ENCODE results near the gene PRDM13.
"Not testable (repeated sequence)": the region's sequence is repeated elsewhere in the genome, so short reads cannot be mapped to it uniquely, and the experiment has no call there.

PRDM13 gene

DNA sequence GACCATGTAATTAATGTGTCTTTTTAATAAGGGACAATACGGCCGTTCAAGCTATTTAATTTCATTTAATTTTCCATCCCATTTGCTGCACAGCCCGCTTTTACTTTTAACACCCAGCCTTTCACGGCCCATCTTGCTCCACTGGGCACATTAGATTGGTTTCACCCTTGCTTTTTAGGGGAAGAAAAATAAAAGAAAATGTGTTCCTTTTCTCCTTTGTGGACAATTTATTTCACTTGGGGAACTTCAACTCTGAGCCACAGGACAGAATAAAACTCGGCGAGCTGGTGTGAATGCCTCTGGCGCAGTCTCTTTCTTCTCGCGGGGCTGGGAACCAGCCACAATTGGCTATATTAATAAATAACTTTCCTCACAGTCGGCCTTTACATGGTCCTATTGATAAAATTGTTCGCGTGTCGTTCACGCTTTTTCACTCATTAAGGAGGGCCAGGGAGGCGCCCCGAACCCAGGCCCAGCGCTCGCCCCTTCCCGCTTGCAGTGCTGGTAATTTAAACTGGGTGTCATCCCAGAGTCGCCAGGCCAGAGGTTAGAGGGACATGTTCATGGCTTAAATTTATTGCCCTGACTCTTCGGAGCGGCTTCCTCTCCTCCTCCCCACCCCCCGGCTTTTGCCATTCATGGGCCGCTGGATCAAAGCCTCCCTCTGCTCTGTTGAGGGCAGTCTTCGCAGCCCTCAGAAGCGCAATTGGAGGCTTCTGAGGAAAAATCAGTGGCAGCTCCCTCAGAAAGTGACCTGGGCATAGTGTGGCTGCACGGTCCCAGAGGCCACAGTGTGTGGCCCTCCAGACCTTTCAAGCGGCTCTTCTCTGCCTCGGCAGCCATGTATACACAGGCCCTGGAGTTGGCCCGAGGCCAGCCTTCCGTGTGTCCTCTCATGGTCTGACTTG, 2.2 kb upstream of the PRDM13 start:
- no peak for DNase-seq

DNA sequence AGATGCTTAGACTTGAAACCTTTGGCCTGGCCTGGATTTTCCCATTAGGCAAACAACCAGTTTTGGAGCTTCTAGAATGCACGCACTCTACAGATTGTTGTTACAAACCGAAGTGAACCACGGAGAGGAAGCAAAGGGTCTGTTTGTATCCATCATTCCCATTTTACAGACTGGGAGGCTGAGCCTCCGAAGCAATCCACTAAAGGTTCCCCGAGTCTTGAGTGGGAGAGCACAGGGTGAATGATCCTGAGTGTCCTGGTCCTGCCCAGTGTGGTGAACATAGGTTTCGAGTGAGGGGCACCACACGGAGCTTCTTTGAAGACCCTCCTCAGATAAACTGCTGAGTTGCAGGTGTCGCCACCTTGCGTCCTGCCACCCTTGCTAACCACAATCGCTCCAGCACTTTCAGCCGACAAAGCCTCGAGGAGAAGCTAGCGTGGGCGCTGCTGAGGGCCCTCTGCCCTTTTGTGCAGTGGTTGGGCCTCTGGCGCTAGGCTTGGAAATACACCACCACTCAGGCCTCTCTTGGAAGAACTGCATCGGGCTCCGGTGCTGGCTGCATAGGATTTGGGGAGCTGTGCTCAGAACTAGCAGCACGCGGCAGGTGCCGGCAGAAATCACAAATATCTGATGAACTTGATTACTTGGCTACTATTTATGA, 1.4 kb upstream of the PRDM13 start:
- no peak for DNase-seq

DNA sequence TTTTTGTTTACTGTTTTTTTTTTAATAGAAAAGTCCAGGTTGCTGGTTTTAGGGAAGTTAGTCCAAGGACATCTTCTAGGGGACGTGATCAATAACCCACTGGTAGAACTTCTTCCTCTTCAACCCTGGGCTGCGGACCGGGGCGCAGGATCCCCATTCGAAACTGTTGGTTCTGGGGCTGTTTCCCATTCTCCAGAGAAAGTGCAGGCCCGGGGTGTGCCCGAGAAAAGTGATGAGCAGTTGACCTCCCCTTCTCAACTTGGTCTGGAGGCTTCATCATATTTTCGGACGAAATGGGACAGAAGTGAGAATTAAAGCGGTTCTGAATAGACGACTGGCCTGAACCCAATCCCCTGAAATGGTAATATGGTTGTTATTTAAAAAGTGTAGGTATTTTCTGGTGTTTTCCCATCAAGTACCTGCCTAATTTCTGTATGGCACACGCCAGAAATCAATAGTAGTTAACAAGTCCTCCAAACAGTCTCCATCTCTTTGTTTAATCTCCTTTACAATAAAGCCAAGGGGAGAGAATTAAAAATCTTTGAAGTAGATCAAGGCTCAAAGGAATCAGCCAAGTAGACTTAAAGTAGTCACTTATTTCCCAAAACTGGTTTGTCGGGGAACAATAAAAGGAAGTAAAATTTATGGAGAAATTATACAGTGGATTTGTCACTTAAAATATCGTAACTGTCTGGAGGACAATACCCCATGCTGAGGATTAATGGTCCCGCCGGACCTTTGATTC, 550 bp upstream of the PRDM13 start:
- DNase-seq: no peak

DNA sequence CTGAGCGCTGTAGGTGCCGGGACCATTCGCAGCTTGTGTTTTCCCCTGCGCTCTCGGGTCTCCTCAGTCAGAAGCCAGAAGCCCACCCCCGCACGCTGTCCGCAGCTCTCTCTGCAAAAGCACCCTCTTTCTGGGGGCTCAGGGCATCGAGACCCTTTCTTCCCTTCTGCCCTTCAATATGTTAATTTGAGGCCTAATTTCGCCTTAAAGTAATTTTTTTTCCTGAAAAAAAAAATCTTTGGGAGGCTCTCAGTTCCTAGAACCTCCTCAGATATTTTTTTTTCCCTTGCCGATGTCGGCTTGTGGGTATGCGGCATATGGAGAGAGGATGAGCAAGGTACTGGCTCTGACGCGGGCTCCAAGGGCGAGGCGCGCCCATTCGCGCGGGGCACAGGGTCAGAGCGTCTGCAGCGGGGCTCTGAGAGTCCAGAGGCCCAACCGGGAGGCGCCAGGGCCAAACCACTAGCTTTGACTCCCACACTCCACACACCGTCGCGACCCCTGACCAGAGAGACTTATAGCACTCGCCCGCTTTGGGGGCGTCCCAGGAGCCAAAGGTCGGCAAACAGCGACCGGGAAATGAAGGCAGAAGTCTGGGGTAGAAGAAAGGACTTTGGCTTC, 893 bp downstream of the PRDM13 start:
- no peak for DNase-seq

DNA sequence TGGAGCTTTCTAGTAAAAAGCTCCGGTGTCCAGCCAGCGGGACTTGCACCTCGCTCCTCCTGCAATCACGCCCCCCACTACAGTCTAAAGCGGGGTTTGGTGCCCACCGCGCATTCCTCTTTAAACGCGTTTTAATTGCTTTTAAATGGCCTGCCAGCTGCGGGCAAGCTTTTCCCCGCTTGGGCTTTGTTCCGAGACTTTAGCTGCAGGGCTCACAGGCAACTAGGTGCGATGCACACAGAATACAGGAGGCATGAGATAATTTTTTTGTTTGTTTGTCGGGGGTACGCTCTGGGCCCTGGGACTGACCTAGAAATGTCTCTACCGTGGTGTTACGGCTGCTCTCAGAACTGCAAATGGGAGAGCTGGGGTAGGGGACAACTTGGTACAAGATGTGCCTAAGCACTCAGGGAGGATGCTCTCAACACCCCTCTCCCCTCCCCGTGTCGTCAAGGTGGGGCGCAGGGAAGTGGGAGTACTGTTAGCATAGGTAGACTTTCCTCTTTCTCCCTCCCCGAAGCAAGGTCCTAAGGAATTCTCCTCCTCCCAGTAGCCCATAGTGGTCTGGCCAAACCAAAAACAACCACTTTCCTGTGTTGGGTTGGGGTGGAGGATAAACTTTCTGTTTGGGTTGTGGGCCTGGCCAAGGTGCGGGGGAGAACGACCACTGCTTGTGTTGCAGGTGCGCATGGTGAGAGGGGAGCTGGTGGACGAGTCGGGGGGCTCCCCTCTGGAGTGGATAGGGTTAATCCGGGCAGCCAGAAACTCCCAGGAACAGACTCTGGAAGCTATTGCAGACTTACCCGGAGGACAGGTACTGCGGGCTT, 1.6 kb downstream of the PRDM13 start:
- no peak for DNase-seq

DNA sequence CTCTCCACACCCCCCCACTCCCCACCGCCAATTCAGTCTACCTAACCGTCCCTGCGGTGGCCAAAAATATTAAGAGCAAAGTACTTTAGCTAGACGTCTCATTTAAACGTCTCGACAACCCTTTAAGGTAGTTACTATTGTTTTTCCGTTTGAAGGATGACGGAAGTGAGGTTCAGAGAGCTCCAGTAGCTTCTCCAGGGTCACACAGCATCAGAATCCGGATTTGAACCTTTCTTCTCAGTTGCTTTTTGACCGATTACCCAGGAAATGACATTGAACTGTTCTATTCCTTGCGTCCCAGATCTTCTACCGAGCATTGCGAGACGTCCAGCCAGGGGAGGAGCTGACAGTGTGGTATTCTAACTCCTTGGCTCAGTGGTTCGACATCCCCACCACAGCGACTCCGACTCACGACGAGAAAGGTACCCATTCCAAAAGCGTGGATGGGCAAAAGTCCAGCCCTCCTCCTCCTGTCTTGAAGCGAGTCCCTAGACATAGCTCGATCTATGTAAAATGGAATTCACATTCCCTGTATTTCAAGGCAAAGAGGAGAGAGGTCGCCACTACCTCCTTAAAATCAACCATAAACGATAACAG, 2.4 kb downstream of the PRDM13 start:
- no peak for DNase-seq

DNA sequence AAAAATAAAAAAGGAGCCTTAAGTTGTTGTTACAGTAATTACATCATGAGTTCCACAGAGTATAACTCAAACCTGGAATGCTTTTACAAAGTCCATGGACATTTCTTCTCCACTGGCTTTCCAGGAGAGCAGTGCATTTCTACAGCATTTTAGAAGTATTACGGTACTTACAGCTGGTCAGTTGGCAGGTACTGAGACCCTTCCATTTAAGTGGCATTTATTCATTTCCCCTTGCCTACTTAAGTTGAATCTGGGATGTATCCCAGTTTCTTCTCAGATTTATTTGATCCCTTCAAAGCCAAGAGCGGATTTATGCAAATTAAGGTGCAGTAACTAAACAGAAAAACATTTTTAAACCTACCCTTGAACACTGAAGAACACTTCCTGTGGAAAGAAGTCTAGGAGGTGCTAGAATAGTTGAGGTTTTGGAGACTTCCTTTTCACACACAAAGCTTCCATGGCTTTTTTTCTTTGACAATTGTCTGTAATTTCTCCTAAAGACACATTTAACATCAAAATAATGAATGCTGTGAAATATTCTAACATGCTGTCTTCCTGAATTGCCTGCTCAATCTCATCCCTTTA, 3.4 kb downstream of the PRDM13 start:
- DNase-seq: no peak

DNA sequence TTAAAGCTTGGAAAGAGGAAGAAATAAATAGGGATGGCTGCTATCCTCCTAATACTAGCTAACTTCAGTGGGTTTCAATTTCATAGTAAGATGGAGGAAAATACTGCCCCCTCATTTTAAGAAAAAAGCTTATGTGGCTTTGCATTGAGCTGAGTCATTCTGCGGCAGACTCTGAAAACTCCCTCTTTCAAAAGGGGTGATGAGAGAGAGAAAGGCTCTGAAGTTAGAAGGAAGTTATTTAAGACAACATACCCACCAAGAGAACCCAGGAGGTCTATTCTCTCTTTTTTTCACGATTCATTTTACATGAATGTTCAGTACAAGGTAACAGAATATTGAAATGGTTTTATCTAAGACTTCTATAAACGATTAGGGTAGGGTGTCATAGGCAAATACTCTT, 4.5 kb downstream of the PRDM13 start:
- DNase-seq: no peak

DNA sequence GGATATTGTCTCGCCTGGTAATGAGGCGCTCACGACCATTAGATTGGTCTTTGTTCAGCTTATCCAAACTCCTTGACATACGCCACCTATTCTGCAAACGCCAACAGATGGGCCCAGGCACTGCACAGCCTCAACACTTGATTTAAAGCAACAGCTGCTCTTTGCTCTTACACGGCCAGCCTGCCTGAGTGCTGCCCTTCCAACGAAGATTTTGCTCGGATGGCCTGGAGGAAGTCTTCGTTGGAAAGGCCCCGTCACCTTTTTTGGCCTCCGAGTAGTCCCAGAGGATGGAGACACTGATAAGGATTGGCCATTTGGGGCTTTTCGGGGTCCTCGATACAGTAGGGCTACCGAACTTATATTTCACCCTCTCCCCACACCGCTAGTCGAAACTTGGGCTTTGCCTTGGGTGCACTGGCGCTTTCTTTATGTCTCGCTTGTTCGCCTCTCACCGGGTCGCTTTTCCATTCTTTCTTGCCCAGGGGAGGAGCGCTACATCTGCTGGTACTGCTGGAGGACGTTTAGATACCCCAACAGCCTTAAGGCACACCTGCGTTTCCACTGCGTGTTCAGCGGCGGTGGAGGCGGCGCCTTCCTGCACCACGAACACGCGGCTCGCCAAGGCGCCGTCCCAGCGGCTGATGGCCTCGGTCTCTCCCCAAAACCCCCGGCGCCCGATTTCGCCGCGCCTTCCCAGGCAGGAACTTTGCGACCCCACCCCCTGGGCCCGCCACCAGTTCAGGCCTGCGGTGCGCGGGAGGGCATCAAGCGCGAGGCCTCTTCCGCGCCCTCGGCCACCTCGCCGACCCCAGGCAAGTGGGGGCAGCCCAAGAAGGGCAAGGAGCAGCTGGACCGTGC, 6.1 kb downstream of the PRDM13 start:
- DNase-seq: no peak

DNA sequence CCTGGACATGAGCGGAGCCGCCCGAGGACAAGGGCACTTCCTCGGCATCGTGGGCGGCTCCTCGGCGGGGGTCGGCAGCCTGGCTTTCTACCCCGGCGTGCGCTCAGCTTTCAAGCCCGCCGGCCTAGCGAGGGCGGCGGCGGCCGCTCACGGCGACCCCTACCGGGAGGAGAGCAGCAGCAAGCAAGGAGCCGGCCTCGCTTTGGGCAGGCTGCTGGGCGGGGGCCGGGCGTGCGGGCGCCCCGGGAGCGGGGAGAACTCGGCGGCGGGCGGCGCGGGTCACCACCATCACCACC, 6.7 kb downstream of the PRDM13 start:
- peak; percentile 34 for DNase-seq

DNA sequence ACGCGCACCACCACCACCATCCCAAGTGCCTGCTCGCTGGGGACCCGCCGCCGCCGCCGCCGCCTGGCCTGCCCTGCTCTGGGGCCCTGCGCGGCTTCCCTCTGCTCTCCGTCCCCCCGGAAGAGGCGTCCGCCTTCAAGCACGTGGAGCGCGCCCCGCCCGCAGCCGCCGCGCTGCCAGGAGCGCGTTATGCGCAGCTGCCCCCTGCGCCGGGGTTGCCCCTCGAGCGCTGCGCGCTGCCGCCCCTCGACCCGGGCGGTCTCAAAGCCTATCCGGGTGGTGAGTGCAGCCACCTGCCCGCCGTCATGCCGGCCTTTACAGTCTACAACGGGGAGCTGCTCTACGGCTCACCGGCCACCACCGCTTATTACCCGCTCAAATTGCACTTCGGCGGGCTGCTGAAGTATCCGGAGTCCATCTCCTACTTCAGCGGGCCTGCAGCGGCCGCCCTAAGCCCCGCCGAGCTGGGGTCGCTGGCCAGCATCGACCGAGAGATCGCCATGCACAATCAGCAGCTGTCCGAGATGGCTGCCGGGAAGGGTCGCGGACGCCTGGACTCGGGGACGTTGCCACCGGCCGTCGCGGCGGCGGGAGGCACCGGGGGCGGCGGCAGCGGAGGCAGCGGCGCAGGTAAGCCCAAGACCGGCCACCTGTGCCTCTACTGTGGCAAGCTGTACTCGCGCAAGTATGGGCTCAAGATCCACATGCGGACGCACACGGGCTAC, 7.2 kb downstream of the PRDM13 start:
- no peak for DNase-seq

DNA sequence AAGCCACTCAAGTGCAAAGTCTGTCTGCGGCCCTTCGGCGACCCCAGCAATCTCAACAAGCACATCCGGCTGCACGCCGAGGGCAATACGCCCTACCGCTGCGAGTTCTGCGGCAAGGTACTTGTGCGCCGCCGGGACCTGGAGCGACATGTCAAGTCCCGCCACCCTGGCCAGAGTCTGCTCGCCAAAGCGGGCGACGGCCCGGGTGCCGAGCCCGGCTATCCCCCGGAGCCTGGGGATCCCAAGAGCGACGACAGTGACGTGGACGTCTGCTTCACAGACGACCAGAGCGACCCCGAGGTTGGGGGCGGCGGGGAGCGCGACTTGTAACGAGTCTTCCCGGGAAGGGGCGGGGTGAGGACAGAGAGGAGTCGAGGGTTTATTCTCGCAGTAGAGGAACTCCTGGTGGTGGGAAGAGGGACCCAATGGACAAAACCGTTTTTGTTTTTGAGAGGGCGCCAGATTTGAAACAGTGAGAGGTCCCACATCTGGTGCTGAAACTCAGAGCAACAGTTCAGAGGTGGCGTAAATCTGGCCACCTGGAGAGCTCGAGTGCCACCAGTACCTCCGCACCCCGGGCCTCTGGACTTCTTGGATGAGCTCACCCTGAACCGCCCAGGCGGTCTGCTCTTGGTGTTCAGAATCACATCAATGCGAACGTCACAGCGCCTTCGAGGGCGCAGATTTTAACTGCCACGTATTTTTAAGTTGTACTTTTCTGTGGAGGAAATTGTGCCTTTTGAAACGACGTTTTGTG, 8.0 kb downstream of the PRDM13 start:
- DNase-seq: no peak

DNA sequence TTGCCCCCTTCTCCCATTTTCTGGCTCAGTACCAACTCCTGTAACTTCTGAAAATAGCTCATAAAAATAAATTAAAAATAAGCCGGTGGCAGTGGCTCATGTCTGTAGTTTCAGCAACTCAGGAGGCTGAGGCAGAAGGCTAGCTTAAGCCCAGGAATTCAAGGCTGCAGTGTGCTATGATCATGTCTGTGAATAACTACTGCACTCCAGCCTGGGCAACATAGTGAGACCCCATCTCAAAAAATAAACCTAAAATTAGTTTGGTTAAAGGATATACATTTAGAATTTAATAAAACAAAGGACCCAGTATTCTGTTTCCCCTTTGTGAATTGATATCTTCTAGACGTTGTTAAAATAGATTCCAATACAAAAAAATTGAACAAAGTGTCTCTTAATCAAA, 10.5 kb downstream of the PRDM13 start:
- DNase-seq: no peak

DNA sequence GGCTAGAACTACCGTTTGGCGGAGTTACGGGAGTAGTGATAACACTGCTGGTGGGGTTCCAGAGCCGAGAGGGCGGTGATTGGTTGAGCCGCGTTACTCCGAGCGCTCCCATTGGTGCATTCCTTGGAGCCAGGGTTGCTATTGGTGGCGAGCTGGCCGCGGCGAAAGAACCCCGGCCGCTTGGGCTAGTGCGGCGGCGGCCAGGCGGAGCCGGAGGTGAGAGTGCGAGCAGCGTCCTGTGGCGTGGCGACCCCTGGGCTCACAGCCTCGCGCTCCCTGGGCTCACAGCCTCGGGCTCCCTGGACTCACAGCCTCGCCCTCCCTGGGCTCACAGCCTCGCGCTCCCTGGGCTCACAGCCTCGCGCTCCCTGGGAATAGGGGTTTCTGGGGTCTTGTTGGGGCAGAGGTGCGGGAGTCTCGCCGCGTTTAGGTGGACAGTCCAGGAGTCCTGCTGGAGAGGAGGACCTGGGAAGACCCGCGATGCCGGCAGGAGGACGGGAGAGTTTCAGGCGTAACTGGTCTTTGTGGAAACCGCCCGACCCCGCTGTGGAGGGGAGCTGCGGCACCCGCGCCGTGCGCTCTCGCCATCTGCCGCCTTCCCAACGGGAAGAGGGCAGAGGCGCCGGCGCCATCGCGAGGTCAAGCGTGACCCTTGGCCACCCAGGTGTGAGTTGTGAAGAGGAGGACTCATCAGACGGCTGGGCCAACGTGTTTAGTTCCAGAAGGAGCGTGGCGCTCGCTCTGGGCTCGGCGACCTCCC, 12.2 kb downstream of the PRDM13 start:
- DNase-seq: no peak

DNA sequence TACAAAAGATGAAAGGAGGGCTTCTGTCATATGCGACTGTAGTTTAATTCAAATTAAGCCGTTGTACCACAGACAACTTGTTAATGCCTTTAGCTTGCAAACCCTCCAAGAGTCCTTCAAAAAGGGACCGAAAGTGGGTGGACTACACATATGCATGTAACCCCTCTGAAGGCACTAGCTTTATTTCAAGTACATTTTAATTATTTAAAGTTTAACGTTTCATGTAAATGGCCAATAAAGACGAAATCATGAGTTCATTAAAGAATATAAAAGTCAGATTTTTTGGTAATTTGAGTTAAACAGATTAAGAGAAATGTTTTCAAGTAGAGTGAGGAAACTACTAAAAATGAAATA, 12.8 kb downstream of the PRDM13 start:
- DNase-seq: no peak

DNA sequence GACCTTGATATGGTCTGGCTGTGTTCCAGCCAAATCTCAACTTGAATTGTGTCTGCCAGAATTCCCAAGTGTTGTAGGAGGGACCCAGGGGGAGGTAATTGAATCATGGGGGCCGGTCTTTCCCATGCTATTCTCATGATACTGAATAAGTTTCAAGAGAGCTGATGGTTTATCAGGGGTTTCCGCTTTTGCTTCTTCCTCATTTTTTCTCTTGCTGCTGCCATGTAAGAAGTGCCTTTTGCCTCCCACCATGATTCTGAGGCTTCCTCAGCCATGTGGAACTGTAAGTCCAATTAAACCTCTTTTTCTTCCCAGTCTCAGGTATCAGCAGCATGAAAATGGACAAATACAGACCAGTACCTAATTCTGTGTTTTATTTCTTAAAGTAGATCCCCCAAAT, 15.4 kb downstream of the PRDM13 start:
- not testable (repeated sequence) for DNase-seq

DNA sequence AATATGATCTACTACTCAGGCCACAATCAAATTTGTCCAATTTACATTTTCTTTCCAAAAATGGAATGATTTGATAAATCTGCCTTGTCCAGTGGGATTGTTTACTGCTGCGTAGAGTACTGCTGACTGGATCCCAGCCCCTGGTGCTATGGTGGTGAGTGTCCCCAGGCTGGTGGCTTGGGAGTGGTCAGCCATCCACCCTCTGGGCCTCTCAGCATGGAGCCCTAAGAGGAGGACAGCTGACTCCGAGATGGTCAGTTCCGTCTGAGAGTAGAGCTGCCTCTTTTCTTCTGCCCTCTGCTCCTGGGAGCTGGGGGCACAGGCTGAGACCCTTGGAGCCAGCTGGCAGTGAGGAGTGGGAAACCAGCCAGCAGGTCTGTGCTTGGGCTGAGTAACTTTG, 22.7 kb downstream of the PRDM13 start:
- no peak for DNase-seq

DNA sequence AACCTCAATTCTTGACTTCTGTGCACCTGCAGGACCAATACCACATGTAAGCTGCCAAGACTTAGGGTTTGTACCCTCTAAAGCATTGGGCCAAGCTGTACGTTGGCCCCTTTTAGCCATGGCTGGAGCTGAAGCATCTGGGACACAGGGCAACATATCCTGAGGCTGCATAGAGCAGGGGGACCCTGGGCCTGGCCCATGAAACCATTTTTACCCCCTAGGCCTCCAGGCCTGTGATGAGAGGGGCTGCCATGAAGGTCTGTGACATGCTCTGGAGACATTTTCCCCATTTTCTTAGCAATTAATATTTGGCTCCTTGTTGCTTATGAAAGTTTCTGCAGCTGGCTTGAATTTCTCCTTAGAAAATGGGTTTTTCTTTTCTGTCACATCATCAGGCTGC, 31.0 kb downstream of the PRDM13 start:
- DNase-seq: no peak

DNA sequence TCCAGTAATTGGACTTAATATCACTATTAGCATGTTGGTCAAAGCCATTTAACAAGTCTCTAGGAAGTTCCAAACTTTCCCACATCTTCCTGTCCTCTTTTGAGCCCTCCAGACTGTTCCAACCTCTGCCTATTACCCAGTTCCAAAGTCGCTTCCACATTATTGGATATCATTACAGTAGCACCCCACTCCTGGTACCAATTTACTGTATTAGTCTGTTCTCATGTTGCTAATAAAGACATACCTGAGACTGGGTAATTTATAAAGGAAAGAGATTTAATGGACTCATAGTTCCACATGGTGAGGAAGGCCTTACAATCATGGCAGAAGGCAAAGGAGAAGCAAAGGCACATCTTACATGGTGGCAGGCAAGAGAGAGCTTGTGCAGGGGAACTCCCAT, 31.7 kb downstream of the PRDM13 start:
- DNase-seq: not testable (repeated sequence)
